ENCODE measurements around the gene LAIR1. TPM values are rescaled to one million over a fixed set of nuclear protein-coding genes. Genes with fewer than 3 reads are reported as not detected.

The LAIR1 gene
- total RNA-seq, 2 experiments from 2014 or later, result 4.3 TPM; not detected in 1

GRCh38 chr19:54307389-54308020 is 57.2 kb downstream of the LAIR1 start:
- CTCF ChIA-PET (ENCODE audit: unreplicated experiment), result no interaction called here
- BruUV-seq (replicated peaks), result no TSS peak

GRCh38 chr19:54305141-54305540 is 59.6 kb downstream of the LAIR1 start:
- Histone ChIP-seq H2AFZ (ENCODE audit: low read length) (no peak overlapping the region), H3K4me2 (ENCODE audit: low read length) (no peak overlapping the region), H3K4me1 (ENCODE audit: insufficient read depth, low read length, poor library complexity, severe bottlenecking) (no peaks in the 10 kb centered on the region), H3K4me3 (ENCODE audit: low read depth, low read length, poor library complexity, severe bottlenecking) (no peak overlapping the region), H3K27ac (ENCODE audit: low read depth, low read length, poor library complexity, severe bottlenecking) (no peak overlapping the region), H3K9me3 (ENCODE audit: low read length) (no peaks in the 10 kb centered on the region), H3K79me2 (ENCODE audit: insufficient read depth, low read depth, low read length) (no peaks in the 10 kb centered on the region), H3K9me2 (ENCODE audit: insufficient read depth, low read length) (no peaks in the 10 kb centered on the region), H3K36me3 (ENCODE audit: insufficient read depth, low read length) (no peaks in the 10 kb centered on the region), H4K20me1 (ENCODE audit: insufficient read depth, low read length) (no peaks in the 10 kb centered on the region)
- TF ChIP-seq CTCF (conservative IDR thresholded peaks at IDR 0.05; ENCODE audit: low read length), result no peak
- TF ChIP-seq EZH2phosphoT487 (IDR thresholded peaks at IDR 0.05; ENCODE audit: borderline replicate concordance, low read depth, low read length), result no peak
- ChIA-PET POLR2A (no interaction called here), CTCF (ENCODE audit: unreplicated experiment) (no interaction called here)
- no peak for DNase-seq (ENCODE audit: low spot score)
- BruUV-seq (replicated peaks), result no TSS peak
- intact Hi-C loops (cut with micrococcal nuclease; ENCODE audit: unreplicated experiment), result no loop called here

More at GRCh38 chr19:54307389-54308020, 57.2 kb downstream of the LAIR1 start:
- Histone ChIP-seq H3K9me2 (ENCODE audit: insufficient read depth, low read length) (no peaks in the 10 kb centered on the region), H2AFZ (ENCODE audit: low read length) (no peak overlapping the region), H4K20me1 (ENCODE audit: insufficient read depth, low read length) (no peaks in the 10 kb centered on the region), H3K27ac (ENCODE audit: low read depth, low read length, poor library complexity, severe bottlenecking) (no peak overlapping the region), H3K4me2 (ENCODE audit: low read length) (no peak overlapping the region), H3K79me2 (ENCODE audit: insufficient read depth, low read depth, low read length) (no peaks in the 10 kb centered on the region), H3K4me1 (ENCODE audit: insufficient read depth, low read length, poor library complexity, severe bottlenecking) (no peaks in the 10 kb centered on the region), H3K9me3 (ENCODE audit: low read length) (no peaks in the 10 kb centered on the region), H3K36me3 (ENCODE audit: insufficient read depth, low read length) (no peaks in the 10 kb centered on the region), H3K4me3 (ENCODE audit: low read depth, low read length, poor library complexity, severe bottlenecking) (no peak overlapping the region)
- no peak for DNase-seq (ENCODE audit: low spot score)
- no peak for TF ChIP-seq EZH2phosphoT487 (IDR thresholded peaks at IDR 0.05; ENCODE audit: borderline replicate concordance, low read depth, low read length)
- POLR2A ChIA-PET, result no interaction called here
- intact Hi-C loops (cut with micrococcal nuclease; ENCODE audit: unreplicated experiment), result no loop called here

- Histone ChIP-seq H3K4me3 (ENCODE audit: low read depth, low read length, poor library complexity, severe bottlenecking) (no peak overlapping the region), H3K79me2 (ENCODE audit: insufficient read depth, low read depth, low read length) (no peaks in the 10 kb centered on the region), H3K9me2 (ENCODE audit: insufficient read depth, low read length) (no peaks in the 10 kb centered on the region), H3K27ac (ENCODE audit: low read depth, low read length, poor library complexity, severe bottlenecking) (no peak overlapping the region), H2AFZ (ENCODE audit: low read length) (no peak overlapping the region), H3K4me2 (ENCODE audit: low read length) (no peak overlapping the region), H3K9me3 (ENCODE audit: low read length) (no peaks in the 10 kb centered on the region), H3K36me3 (ENCODE audit: insufficient read depth, low read length) (no peaks in the 10 kb centered on the region), H4K20me1 (ENCODE audit: insufficient read depth, low read length) (no peaks in the 10 kb centered on the region), H3K4me1 (ENCODE audit: insufficient read depth, low read length, poor library complexity, severe bottlenecking) (no peaks in the 10 kb centered on the region)
- DNase-seq (ENCODE audit: low spot score), result no peak
- ChIA-PET POLR2A (no interaction called here), CTCF (ENCODE audit: unreplicated experiment) (no interaction called here)
- no TSS peak for BruUV-seq (replicated peaks)
- TF ChIP-seq CTCF (conservative IDR thresholded peaks at IDR 0.05; ENCODE audit: low read length), result no peak
- TF ChIP-seq EZH2phosphoT487 (IDR thresholded peaks at IDR 0.05; ENCODE audit: borderline replicate concordance, low read depth, low read length), result no peak
- intact Hi-C loops (cut with micrococcal nuclease; ENCODE audit: unreplicated experiment), result no loop called here
These were observed 62.5 kb downstream of the LAIR1 start for GRCh38 chr19:54302257-54302656.

Other genes starting within 250 kb of the LAIR1 start
- gene TFPT, start 249.3 kb downstream of the LAIR1 start, total RNA-seq (2014; rRNA removed; shearing (Covaris generic)), result 17.2 and 30.1 TPM in 2 replicates
- gene TFPT, start 249.3 kb downstream of the LAIR1 start, total RNA-seq (2022), result 17.4 and 20.2 TPM in 2 replicates
- 50.9 and 53.0 TPM in 2 replicates for gene PRPF31, start 249.2 kb downstream of the LAIR1 start, total RNA-seq (2014; rRNA removed; shearing (Covaris generic))
- 47.3 and 47.8 TPM in 2 replicates for gene PRPF31, start 249.2 kb downstream of the LAIR1 start, total RNA-seq (2022)
- gene CNOT3, start 227.2 kb downstream of the LAIR1 start, total RNA-seq (2014; rRNA removed; shearing (Covaris generic)), result 15.2 and 18.4 TPM in 2 replicates
- 54.8 and 65.1 TPM in 2 replicates for gene CNOT3, start 227.2 kb downstream of the LAIR1 start, total RNA-seq (2022)
- gene LENG1, start 205.2 kb downstream of the LAIR1 start, total RNA-seq (2014; rRNA removed; shearing (Covaris generic)), result 8.0 TPM in 2 replicates
- gene LENG1, start 205.2 kb downstream of the LAIR1 start, total RNA-seq (2022), result 4.7 and 5.1 TPM in 2 replicates
- gene TMC4, start 191.8 kb downstream of the LAIR1 start, total RNA-seq (2014; rRNA removed; shearing (Covaris generic)), result not detected in 2 replicates
- gene TMC4, start 191.8 kb downstream of the LAIR1 start, total RNA-seq (2022), result not detected in 2 replicates
- 15.6 and 18.1 TPM in 2 replicates for gene MBOAT7, start 175.4 kb downstream of the LAIR1 start, total RNA-seq (2014; rRNA removed; shearing (Covaris generic))
- 25.0 and 30.2 TPM in 2 replicates for gene MBOAT7, start 175.4 kb downstream of the LAIR1 start, total RNA-seq (2022)
- 19.3 and 23.6 TPM in 2 replicates for gene TSEN34, start 173.6 kb downstream of the LAIR1 start, total RNA-seq (2014; rRNA removed; shearing (Covaris generic))
- gene TSEN34, start 173.6 kb downstream of the LAIR1 start, total RNA-seq (2022), result 15.3 and 16.7 TPM in 2 replicates
- 4,033 and 5,482 TPM in 2 replicates for gene RPS9, start 164.1 kb downstream of the LAIR1 start, total RNA-seq (2014; rRNA removed; shearing (Covaris generic))
- 1,267 and 1,285 TPM in 2 replicates for gene RPS9, start 164.1 kb downstream of the LAIR1 start, total RNA-seq (2022)
- gene LILRB3, start 141.9 kb downstream of the LAIR1 start, total RNA-seq (2014; rRNA removed; shearing (Covaris generic)), result not detected in 2 replicates
- not detected in 2 replicates for gene LILRB3, start 141.9 kb downstream of the LAIR1 start, total RNA-seq (2022)
- not detected in 2 replicates for gene LILRA6, start 122.1 kb downstream of the LAIR1 start, total RNA-seq (2014; rRNA removed; shearing (Covaris generic))
- not detected in 2 replicates for gene LILRA6, start 122.1 kb downstream of the LAIR1 start, total RNA-seq (2022)
- not detected in 2 replicates for gene LILRB5, start 107.7 kb downstream of the LAIR1 start, total RNA-seq (2014; rRNA removed; shearing (Covaris generic))
- not detected in 2 replicates for gene LILRB5, start 107.7 kb downstream of the LAIR1 start, total RNA-seq (2022)
- gene LILRB2, start 83.8 kb downstream of the LAIR1 start, total RNA-seq (2014; rRNA removed; shearing (Covaris generic)), result not detected in 2 replicates
- not detected in 2 replicates for gene LILRB2, start 83.8 kb downstream of the LAIR1 start, total RNA-seq (2022)
- gene LILRA5, start 51.8 kb downstream of the LAIR1 start, total RNA-seq (2014; rRNA removed; shearing (Covaris generic)), result not detected in 2 replicates
- gene LILRA5, start 51.8 kb downstream of the LAIR1 start, total RNA-seq (2022), result not detected in 2 replicates
- not detected in 2 replicates for gene LILRA4, start 25.8 kb downstream of the LAIR1 start, total RNA-seq (2014; rRNA removed; shearing (Covaris generic))
- gene LILRA4, start 25.8 kb downstream of the LAIR1 start, total RNA-seq (2022), result not detected in 2 replicates
- not detected in 2 replicates for gene TTYH1, start 50.5 kb upstream of the LAIR1 start, total RNA-seq (2014; rRNA removed; shearing (Covaris generic))
- gene TTYH1, start 50.5 kb upstream of the LAIR1 start, total RNA-seq (2022), result 0.53 TPM in 1 of 2 replicates, not detected in the other
- gene LENG8, start 84.3 kb upstream of the LAIR1 start, total RNA-seq (2014; rRNA removed; shearing (Covaris generic)), result 55.7 and 63.2 TPM in 2 replicates
- gene LENG8, start 84.3 kb upstream of the LAIR1 start, total RNA-seq (2022), result 137 and 170 TPM in 2 replicates
- 4.1 and 6.0 TPM in 2 replicates for gene LENG9, start 98.8 kb upstream of the LAIR1 start, total RNA-seq (2014; rRNA removed; shearing (Covaris generic))
- 1.8 and 3.6 TPM in 2 replicates for gene LENG9, start 98.8 kb upstream of the LAIR1 start, total RNA-seq (2022)
- not detected in 2 replicates for gene CDC42EP5, start 108.4 kb upstream of the LAIR1 start, total RNA-seq (2014; rRNA removed; shearing (Covaris generic))
- gene CDC42EP5, start 108.4 kb upstream of the LAIR1 start, total RNA-seq (2022), result not detected in 2 replicates
- gene LAIR2, start 137.9 kb upstream of the LAIR1 start, total RNA-seq (2014; rRNA removed; shearing (Covaris generic)), result not detected in 2 replicates
- gene LAIR2, start 137.9 kb upstream of the LAIR1 start, total RNA-seq (2022), result not detected in 2 replicates
- 0.38 and 0.44 TPM in 2 replicates for gene LILRA2, start 208.9 kb upstream of the LAIR1 start, total RNA-seq (2014; rRNA removed; shearing (Covaris generic))
- 5.0 and 5.5 TPM in 2 replicates for gene LILRA2, start 208.9 kb upstream of the LAIR1 start, total RNA-seq (2022)
- not detected in 2 replicates for gene LILRA1, start 228.7 kb upstream of the LAIR1 start, total RNA-seq (2014; rRNA removed; shearing (Covaris generic))
- not detected in 2 replicates for gene LILRA1, start 228.7 kb upstream of the LAIR1 start, total RNA-seq (2022)